Stomach (tissue), 9 donors: ENCODE data around the gene ASPDH. TPM values are rescaled to one million over a fixed set of nuclear protein-coding genes. Genes with fewer than 3 reads are reported as not detected.

ENCODE experiments used
- DNase-seq, 2 donors: peaks; one replicate each; pipeline versions ENCODE4 v3.0.0 to v3.0.0-alpha.2; 2013 to 2019
- H3K27ac ChIP-seq, 5 donors: fragments of 200-600 bp in 4 of 5; sonication (generic) in 4 of 5; one replicate each; pipeline ENCODE4 v1.5.1; 2013 to 2019; ENCODE audit warnings: mild to moderate bottlenecking in 1 of 5, moderate library complexity in 1 of 5
- H3K27me3 ChIP-seq, 3 donors: fragments of 200-600 bp; sonication (generic); one replicate each; pipeline ENCODE4 v1.5.1; 2017 to 2019; ENCODE audit warnings: mixed run types in 1 of 3
- H3K36me3 ChIP-seq, 4 donors: fragments of 200-600 bp; sonication (generic); 1 replicate in 3 of 4; 2 replicates in 1 of 4; pipeline ENCODE4 v1.5.1; 2016 to 2019
- H3K4me1 ChIP-seq, 4 donors: fragments of 200-600 bp; sonication (generic); one replicate each; pipeline ENCODE4 v1.5.1; 2016 to 2019
- H3K4me3 ChIP-seq, 4 donors: fragments of 200-600 bp; sonication (generic) in 3 of 4; one replicate each; pipeline ENCODE4 v1.5.1; 2016 to 2019; ENCODE audit warnings: mild to moderate bottlenecking in 1 of 4
- H3K9me3 ChIP-seq, 4 donors: fragments of 200-600 bp; sonication (generic); one replicate each; pipeline ENCODE4 v1.5.1; 2016 to 2019
- CTCF ChIP-seq, 7 experiments: fragments of 450-650 bp in 4 of 7; fragments of 200-600 bp in 3 of 7; sonication (generic) in 3 of 7; IDR thresholded peaks; one replicate each; pipeline ENCODE4 v1.5.1; 2016 to 2019; ENCODE audit warnings: antibody characterized with exemption in 7 of 7, control low read depth in 2 of 7, mild to moderate bottlenecking in 1 of 7
- EP300 ChIP-seq: sonication (generic); formaldehyde crosslinking; IDR thresholded peaks from one replicate; pipeline ENCODE4 v1.6.1; 2017; ENCODE audit warnings: antibody characterized with exemption
- POLR2A ChIP-seq, 4 donors: fragments of 450-650 bp; IDR thresholded peaks; one replicate each; pipeline ENCODE4 v1.6.1; 2016; ENCODE audit warnings: antibody characterized with exemption in 4 of 4, control low read depth in 2 of 4, mild to moderate bottlenecking in 1 of 4, moderate library complexity in 1 of 4
- POLR2AphosphoS5 ChIP-seq, 3 donors: sonication (generic); formaldehyde crosslinking; IDR thresholded peaks; one replicate each; pipeline ENCODE4 v1.6.1; 2016; ENCODE audit warnings: antibody characterized with exemption in 3 of 3
- WGBS, 5 donors: extraction: QIAGEN DNeasy Blood & Tissue Kit in 3 of 5; methylation state at CpG; one replicate each; pipeline versions ENCODE4 v1.1.5 to v1.1.7; 2013 to 2018; 5-methylcytosine and 5-hydroxymethylcytosine counted together
- intact Hi-C: fragments of 100-400 bp; cut with DNase I; formaldehyde crosslinking; loops from one replicate; pipeline ENCODE4 v1.15.1; 2023; ENCODE audit warnings: low total_unique reads
- polyA plus RNA-seq, 3 donors: library from polyadenylated mRNA; stranded (reverse); fragments of 200-250 nt; gene quantifications; one replicate each; pipeline ENCODE4 v1.2.3, GENCODE V29; 2013
- total RNA-seq, 5 donors: library from RNA; depleted of rRNA; stranded (reverse); fragments of >200 nt; gene quantifications; one replicate each; pipeline versions ENCODE4 v1.1.0 to v1.2.3, GENCODE V29; 2014 to 2016
- donor health status: healthy with polysubstance abuse.
- donor health status: Bipolar disorder and iron deficiency.
- donor health status: healthy.

The ASPDH gene
- total and polyA plus RNA-seq, 8 donors, result not detected

GRCh38 chr19:50490991-50491472 lies 22.7 kb downstream of the ASPDH start:
- intact Hi-C loops, result no loop called here
- Histone ChIP-seq H3K27ac (no peak overlapping the region), H3K4me1 (peaks cover 0 to 5% (median 0%) of the 10 kb centered on the region in 4 donors), H3K36me3 (peaks cover 0 to 8% (median 2%) of the 10 kb centered on the region in 4 donors), H3K9me3 (peaks cover 0 to 4% (median 0%) of the 10 kb centered on the region in 4 donors), H3K4me3 (no peak overlapping the region), H3K27me3 (peaks cover 0 to 50% (median 11%) of the 10 kb centered on the region in 3 donors)
- DNase-seq, result peak in 1 of 2 donors; percentile 39
- TF ChIP-seq POLR2AphosphoS5 (IDR thresholded peaks at IDR 0.05) (no peak), CTCF (IDR thresholded peaks at IDR 0.05) (no peak), POLR2A (IDR thresholded peaks at IDR 0.05) (no peak), EP300 (no peak)
- WGBS, 5 donors, result 31 to 58% (median 50%) methylated on average over 22 to 26 of the region's 26 CpGs

GRCh38 chr19:50490411-50490811 lies 23.3 kb downstream of the ASPDH start:
- Histone ChIP-seq H3K4me3 (no peak overlapping the region), H3K27ac (no peak overlapping the region), H3K9me3 (peaks cover 0 to 4% (median 0%) of the 10 kb centered on the region in 4 donors), H3K36me3 (peaks cover 0 to 8% (median 2%) of the 10 kb centered on the region in 4 donors), H3K4me1 (peaks cover 0 to 5% (median 0%) of the 10 kb centered on the region in 4 donors), H3K27me3 (peaks cover 0 to 50% (median 11%) of the 10 kb centered on the region in 3 donors)
- intact Hi-C loops, result no loop called here
- TF ChIP-seq POLR2AphosphoS5 (IDR thresholded peaks at IDR 0.05), result no peak
- no peak for TF ChIP-seq CTCF (IDR thresholded peaks at IDR 0.05)
- TF ChIP-seq EP300, result no peak
- no peak for TF ChIP-seq POLR2A (IDR thresholded peaks at IDR 0.05)
- no peak for DNase-seq
- 91 to 96% (median 93%) methylated on average over 18 of the region's 18 CpGs for WGBS, 5 donors

- peaks cover 0 to 4% (median 0%) of the 10 kb centered on the region in 4 donors for H3K9me3 ChIP-seq
- peaks cover 0 to 5% (median 0%) of the 10 kb centered on the region in 4 donors for H3K4me1 ChIP-seq
- intact Hi-C loops, result no loop called here
- H3K36me3 ChIP-seq, result peaks cover 0 to 17% (median 10%) of the 10 kb centered on the region in 4 donors
- no peak overlapping the region for H3K4me3 ChIP-seq
- peaks cover 0 to 50% (median 11%) of the 10 kb centered on the region in 3 donors for H3K27me3 ChIP-seq
- no peak for DNase-seq
- no peak for TF ChIP-seq CTCF (IDR thresholded peaks at IDR 0.05)
- TF ChIP-seq POLR2A (IDR thresholded peaks at IDR 0.05), result no peak
- TF ChIP-seq POLR2AphosphoS5 (IDR thresholded peaks at IDR 0.05), result no peak
- no peak overlapping the region for H3K27ac ChIP-seq
- 41 to 56% (median 55%) methylated on average over 24 of the region's 24 CpGs for WGBS, 5 donors
Measured at GRCh38 chr19:50489461-50490011, 24.2 kb downstream of the ASPDH start.

GRCh38 chr19:50488389-50489194 lies 25.1 kb downstream of the ASPDH start:
- no peak overlapping the region for H3K27ac ChIP-seq
- no peak for TF ChIP-seq EP300
- no peak for TF ChIP-seq POLR2AphosphoS5 (IDR thresholded peaks at IDR 0.05)
- no peak for TF ChIP-seq CTCF (IDR thresholded peaks at IDR 0.05)
- no peak for TF ChIP-seq POLR2A (IDR thresholded peaks at IDR 0.05)
- H3K9me3 ChIP-seq, result peaks cover 0 to 4% (median 0%) of the 10 kb centered on the region in 4 donors
- DNase-seq, result no peak
- 31 to 38% (median 34%) methylated on average over 13 of the region's 13 CpGs for WGBS, 5 donors
- H3K4me1 ChIP-seq, result peaks cover 0 to 5% (median 0%) of the 10 kb centered on the region in 4 donors
- intact Hi-C loops, result no loop called here
- H3K27me3 ChIP-seq, result peaks cover 0 to 50% (median 11%) of the 10 kb centered on the region in 3 donors
- peaks cover 0 to 27% (median 19%) of the 10 kb centered on the region in 4 donors for H3K36me3 ChIP-seq
- no peak overlapping the region for H3K4me3 ChIP-seq
